ENCODE results near the gene EEFSEC. TPM values are rescaled to one million over a fixed set of nuclear protein-coding genes. Genes with fewer than 3 reads are reported as not detected.

EEFSEC gene
- total and polyA plus RNA-seq, 2 of the 8 experiments (the other 6 are each of a cell fraction or from before 2014, with no cell fraction given) = 13.1 to 19.8 TPM

DNA sequence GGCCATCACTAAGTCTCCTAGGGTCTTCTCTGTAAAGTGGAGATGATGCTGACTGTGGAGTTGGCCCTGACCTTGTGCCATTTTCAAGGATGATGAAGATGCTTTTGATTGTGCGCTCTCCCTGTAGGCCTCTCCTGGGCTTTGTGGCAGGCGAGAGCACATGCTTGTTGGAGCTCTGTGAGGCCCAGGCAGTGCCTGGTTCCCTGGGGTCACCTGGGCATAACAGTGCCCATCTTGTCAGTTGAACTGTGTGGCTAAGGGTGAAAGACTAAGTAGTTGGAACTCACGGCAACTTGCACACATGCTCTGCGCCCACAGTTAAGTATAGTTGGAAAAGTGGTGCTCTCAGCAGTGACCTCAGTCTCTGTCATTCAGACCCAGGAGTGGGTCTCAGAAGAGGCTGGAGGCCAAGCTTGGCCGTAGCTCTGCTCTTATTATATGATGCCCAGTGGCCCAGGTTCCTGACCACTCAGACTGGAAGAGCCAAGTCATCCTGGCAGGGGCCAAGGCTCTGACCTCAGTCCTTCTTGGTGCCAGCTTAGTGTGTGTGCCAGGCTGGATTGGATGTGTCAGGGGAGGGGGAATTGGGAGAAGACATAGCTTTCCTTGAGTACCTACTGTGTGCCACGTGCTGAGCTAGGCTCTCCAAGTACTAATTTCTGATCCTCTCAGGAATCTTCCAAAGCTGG, 154.6 kb downstream of the EEFSEC start:
- WGBS, 2 experiments (ENCODE audit: extremely low coverage in 1 of 2, insufficient coverage in 1 of 2, insufficient read length in 1 of 2, insufficient replicate concordance in 2 of 2, low coverage in 1 of 2, low lambda C conversion rate in 2 of 2, missing lambda C conversion rate in 1 of 2) = 89% methylated on average over 6 of the region's 6 CpGs; no CpG with 5 or more reads in 1 of the 2 experiments
- ChIA-PET CTCF (ENCODE audit: partially characterized antibody) (interaction anchor here (0.9 to 5.9 kb wide), 23 partner anchors 10 to 301 kb away, joined by 3 to 58 read pairs (median 4); no protein-coding TSS in a partner anchor), POLR2A (ENCODE audit: partially characterized antibody) (no interaction called here)

More for the DNA sequence above, 154.6 kb downstream of the EEFSEC start:
- Histone ChIP-seq H2AK5ac (ENCODE audit: low read depth, low read length) (no peak overlapping the region), H3K4me1 (replicated peaks in 1 of 4; ENCODE audit: control insufficient read depth in 3 of 4, insufficient read depth in 4 of 4, low read length in 3 of 4) (no peaks in the 10 kb centered on the region), H3K56ac (replicated peaks; ENCODE audit: insufficient read length, low read depth, low read length) (no peak overlapping the region), H2BK5ac (ENCODE audit: low read depth, low read length) (no peak overlapping the region; the same call in 1 of the 2 replicates), H2AFZ (ENCODE audit: low read length) (no peak overlapping the region), H3K79me2 (ENCODE audit: control insufficient read depth in 1 of 2, insufficient read depth in 2 of 2, low read length in 2 of 2) (no peaks in the 10 kb centered on the region), H3K4ac (replicated peaks; ENCODE audit: insufficient read length, low read depth, low read length) (no peak overlapping the region), H4K20me1 (replicated peaks in 1 of 2; ENCODE audit: control insufficient read depth in 1 of 2, insufficient read depth in 2 of 2, low read length in 2 of 2) (no peaks in the 10 kb centered on the region), H3K23ac (ENCODE audit: insufficient read length) (no peak overlapping the region), H4K8ac (ENCODE audit: extremely low read depth, insufficient read depth, low read length) (no peak overlapping the region), H2BK120ac (replicated peaks; ENCODE audit: low read depth, low read length) (no peak overlapping the region), H4K91ac (replicated peaks; ENCODE audit: insufficient read length, low read length) (no peak overlapping the region), H3K14ac (ENCODE audit: insufficient read length) (no peak overlapping the region), H3K36me3 (ENCODE audit: control insufficient read depth in 2 of 4, insufficient read depth in 4 of 4, low read length in 3 of 4) (no peaks in the 10 kb centered on the region), H3K18ac (ENCODE audit: extremely low read depth, low read length) (no peak overlapping the region), H2BK20ac (ENCODE audit: low read length) (no peak overlapping the region), H3K23me2 (ENCODE audit: low read depth, low read length) (no peaks in the 10 kb centered on the region), H3K27me3 (replicated peaks in 1 of 4; ENCODE audit: control insufficient read depth in 3 of 4, extremely low read depth in 1 of 4, insufficient read depth in 3 of 4, low read length in 3 of 4) (no peaks in the 10 kb centered on the region), H2BK15ac (ENCODE audit: low read length) (no peak overlapping the region), H3K79me1 (ENCODE audit: low read depth, low read length) (no peaks in the 10 kb centered on the region), H3K4me3 (ENCODE audit: extremely low read depth in 1 of 4, insufficient read depth in 2 of 4, low read depth in 3 of 4, low read length in 4 of 4) (no peak overlapping the region), H3K4me2 (ENCODE audit: insufficient read depth in 1 of 2, low read depth in 2 of 2, low read length in 2 of 2) (no peak overlapping the region), H3K9me3 (ENCODE audit: insufficient read depth in 2 of 2, low read depth in 1 of 2, low read length in 1 of 2) (no peaks in the 10 kb centered on the region), H2BK12ac (ENCODE audit: low read depth, low read length) (no peak overlapping the region), H3K27ac (ENCODE audit: low read depth, low read length) (no peak overlapping the region), H3K9ac (replicated peaks in 1 of 4; ENCODE audit: extremely low read depth in 1 of 4, low read depth in 3 of 4, low read length in 3 of 4) (no peak overlapping the region), H4K5ac (ENCODE audit: insufficient read length, low read depth, low read length) (no peak overlapping the region)
- no peak for FAIRE-seq
- no peak for TF ChIP-seq RNF2 (IDR thresholded peaks at IDR 0.05; ENCODE audit: borderline replicate concordance, low read depth, low read length, missing control alignments, poor library complexity, severe bottlenecking)
- TF ChIP-seq SRF (IDR thresholded peaks at IDR 0.05; ENCODE audit: low read depth, low read length) = no peak
- no peak for TF ChIP-seq SIX5 (IDR thresholded peaks at IDR 0.05; ENCODE audit: low read depth, low read length)
- no peak for TF ChIP-seq CHD1 (IDR thresholded peaks at IDR 0.05; ENCODE audit: low read depth, low read length)
- no peak for TF ChIP-seq TCF12 (IDR thresholded peaks at IDR 0.05; ENCODE audit: low read depth, low read length)
- TF ChIP-seq TBP (IDR thresholded peaks at IDR 0.05; ENCODE audit: low read depth, low read length) = no peak
- no peak for TF ChIP-seq SUZ12 (IDR thresholded peaks at IDR 0.05; ENCODE audit: low read length)
- TF ChIP-seq SAP30 (IDR thresholded peaks at IDR 0.05; ENCODE audit: insufficient read depth, insufficient replicate concordance, low read length) = no peak
- TF ChIP-seq BCL11A (IDR thresholded peaks at IDR 0.05; ENCODE audit: low read depth in 2 of 2, low read length in 2 of 2) = no peak
- no peak for TF ChIP-seq HDAC6 (IDR thresholded peaks at IDR 0.05; ENCODE audit: low read depth, low read length)
- peak in 1 of 2 experiments; percentile 24 for DNase-seq (ENCODE audit: low read depth in 1 of 2, low spot score in 2 of 2)
